Erythroblast (primary cell): Measurements from ENCODE around the gene OCA2.

Experiments used
- GATA1 ChIP-seq: IDR thresholded peaks from 2 replicates; pipeline ENCODE4 v1.6.1; 2011; ENCODE audit warnings: low read depth, mild to moderate bottlenecking, control low read depth, low read length, moderate library complexity
- POLR2A ChIP-seq: IDR thresholded peaks from 2 replicates; pipeline ENCODE4 v1.6.1; 2011; ENCODE audit warnings: mild to moderate bottlenecking, low read length

DNA sequence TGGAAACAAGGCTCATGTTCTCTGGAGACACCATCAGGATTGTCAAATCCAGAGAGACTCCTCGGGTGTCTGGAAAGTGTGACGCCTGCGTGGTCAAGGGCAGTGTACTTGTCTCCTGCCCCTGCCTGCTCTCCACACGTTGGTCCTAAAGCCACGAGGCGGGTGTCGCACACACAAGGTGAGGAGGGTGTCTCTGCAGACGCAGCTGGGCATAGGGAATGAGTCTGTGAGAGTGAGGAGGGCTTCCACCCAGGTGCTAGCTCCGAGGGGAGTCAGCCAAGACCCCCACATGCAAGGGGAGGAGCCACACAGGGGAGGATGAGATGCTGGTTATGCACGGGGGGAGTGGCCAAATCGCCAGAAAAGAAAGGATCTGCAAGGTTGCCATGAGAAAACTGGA is 27.9 kb upstream of the OCA2 start:
- no peak for TF ChIP-seq POLR2A
- no peak for TF ChIP-seq GATA1
